Spleen (tissue), 11 donors: Measurements from ENCODE around the gene USP32. TPM values are rescaled to one million over a fixed set of nuclear protein-coding genes. Genes with fewer than 3 reads are reported as not detected.
A peak's percentile ranks its signal among the peaks of the same experiment; 100 is the strongest.
"Not testable (repeated sequence)": the region's sequence is repeated elsewhere in the genome, so short reads cannot be mapped to it uniquely, and the experiment has no call there.

Experiments
- DNase-seq: peaks from one replicate; pipeline ENCODE4 v3.0.0-alpha.2; 2020
- H3K27ac ChIP-seq, 8 donors: fragments of 200-600 bp; sonication (generic) in 7 of 8; 1 replicate in 4 of 8; 2 replicates in 4 of 8; pipeline versions ENCODE4 v1.5.0 to v1.8.0; 2016 to 2021; ENCODE audit warnings: inconsistent platforms in 4 of 8, mild to moderate bottlenecking in 4 of 8, moderate library complexity in 1 of 8
- H3K27me3 ChIP-seq, 7 donors: fragments of 200-600 bp; sonication (generic) in 6 of 7; replicated peaks in 1 of 7; 1 replicate in 4 of 7; 2 replicates in 3 of 7; pipeline versions ENCODE4 v1.5.0 to v1.8.0; 2016 to 2021; ENCODE audit warnings: inconsistent platforms in 3 of 7, mild to moderate bottlenecking in 1 of 7
- H3K36me3 ChIP-seq, 6 donors: fragments of 200-600 bp; sonication (generic) in 5 of 6; 1 replicate in 4 of 6; 2 replicates in 2 of 6; pipeline versions ENCODE4 v1.5.0 to v1.8.0; 2016 to 2021; ENCODE audit warnings: inconsistent platforms in 2 of 6
- H3K4me1 ChIP-seq, 6 donors: fragments of 200-600 bp; sonication (generic) in 5 of 6; 1 replicate in 3 of 6; 2 replicates in 3 of 6; pipeline versions ENCODE4 v1.5.0 to v1.8.0; 2016 to 2021; ENCODE audit warnings: inconsistent platforms in 3 of 6
- H3K4me3 ChIP-seq, 8 donors: fragments of 200-600 bp; sonication (generic) in 7 of 8; 1 replicate in 4 of 8; 2 replicates in 4 of 8; pipeline versions ENCODE4 v1.5.0 to v1.8.0; 2016 to 2021; ENCODE audit warnings: inconsistent platforms in 4 of 8, mild to moderate bottlenecking in 4 of 8, moderate library complexity in 2 of 8
- H3K9me3 ChIP-seq, 8 donors: fragments of 200-600 bp; sonication (generic) in 7 of 8; 1 replicate in 4 of 8; 2 replicates in 4 of 8; pipeline versions ENCODE4 v1.5.0 to v1.8.0; 2016 to 2021; ENCODE audit warnings: inconsistent platforms in 4 of 8
- CTCF ChIP-seq, 11 experiments: fragments of 200-600 bp in 7 of 11; fragments of 450-650 bp in 4 of 11; sonication (generic) in 4 of 11; IDR thresholded peaks in 8 of 11; conservative IDR thresholded peaks in 3 of 11; 1 replicate in 7 of 11; 2 replicates in 4 of 11; pipeline versions ENCODE4 v1.4.0 to v1.8.0; 2016 to 2021; ENCODE audit warnings: antibody characterized with exemption in 11 of 11, inconsistent platforms in 4 of 11, mild to moderate bottlenecking in 1 of 11
- WGBS, 5 donors: extraction: QIAGEN DNeasy Blood & Tissue Kit in 3 of 5; methylation state at CpG; one replicate each; pipeline versions ENCODE4 v1.1.5 to v1.1.7; 2013 to 2018; 5-methylcytosine and 5-hydroxymethylcytosine counted together
- intact Hi-C: fragments of 100-400 bp; cut with DNase I; formaldehyde crosslinking; loops from one replicate; pipeline ENCODE4 v1.15.0; 2023; ENCODE audit warnings: low total_unique reads
- polyA plus RNA-seq, 3 donors: library from polyadenylated mRNA; stranded (reverse); fragments of 200-250 nt; gene quantifications; one replicate each; pipeline ENCODE4 v1.2.1, GENCODE V29; 2013
- total RNA-seq, 7 donors: library from RNA; depleted of rRNA in 3 of 7; stranded (reverse); fragments of >200 nt in 3 of 7; fragmentation: NEBNext Ultra II Directional in 4 of 7; extraction: Animal tissue kit (Norgen Biotek cat#: 25700) in 4 of 7; gene quantifications; one replicate each; pipeline versions ENCODE4 v1.1.0 to v1.2.1, GENCODE V29; 2016 to 2021
- donor health status: healthy with polysubstance abuse.
- donor health status: DM: no; HTN: no; CAD: no; lungs with moderate emphysema.
- donor health status: DM: no; HTN: no; CAD: no.
- donor health status: Bipolar disorder and iron deficiency.
- donor health status: healthy.
- donor health status: DM: no; HTN: no; CAD: no.
- donor health status: DM: yes; HTN: yes; CAD: no.

Gene USP32
- total and polyA plus RNA-seq, 10 donors = 7.3 to 115 (median 79.8) TPM

- intact Hi-C loops, H3K27me3 ChIP-seq, H3K4me3 ChIP-seq, DNase-seq, H3K9me3 ChIP-seq: not testable (repeated sequence)
- Histone ChIP-seq H3K36me3 (peaks cover 3 to 100% (median 69%) of the 10 kb centered on the region in 6 donors), H3K4me1 (peaks cover 0 to 33% (median 6%) of the 10 kb centered on the region in 6 donors), H3K27ac (peak overlapping the region in 4 of 8 donors; percentile 27 to 57 (median 51))
- WGBS, 5 donors = 43 to 61% (median 46%) methylated on average over 7 of the region's 7 CpGs
These were observed 204.8 kb downstream of the USP32 start for GRCh38 chr17:60186846-60187745.

- H3K4me3 ChIP-seq, intact Hi-C loops, H3K27me3 ChIP-seq, H3K9me3 ChIP-seq, DNase-seq: not testable (repeated sequence)
- Histone ChIP-seq H3K4me1 (peaks cover 0 to 33% (median 6%) of the 10 kb centered on the region in 6 donors), H3K27ac (peak overlapping the region in 3 of 8 donors; percentile 51 to 57 (median 51)), H3K36me3 (peaks cover 3 to 100% (median 66%) of the 10 kb centered on the region in 6 donors)
- 78 to 100% (median 85%) methylated on average over 1 of the region's 1 CpG for WGBS, 5 donors
These were observed 205.6 kb downstream of the USP32 start for GRCh38 chr17:60186372-60186771.

- H3K27ac ChIP-seq, H3K27me3 ChIP-seq, DNase-seq, intact Hi-C loops, H3K9me3 ChIP-seq, H3K4me1 ChIP-seq, H3K4me3 ChIP-seq: not testable (repeated sequence)
- H3K36me3 ChIP-seq = peaks cover 0 to 99% (median 69%) of the 10 kb centered on the region in 6 donors
- 85 to 100% (median 91%) methylated on average over 1 of the region's 1 CpG for WGBS, 5 donors
These were observed 211.6 kb downstream of the USP32 start for GRCh38 chr17:60180380-60180779.

GRCh38 chr17:60178180-60178579 is 213.8 kb downstream of the USP32 start:
- intact Hi-C loops, H3K4me1 ChIP-seq, DNase-seq, H3K27me3 ChIP-seq, H3K9me3 ChIP-seq, H3K4me3 ChIP-seq: not testable (repeated sequence)
- Histone ChIP-seq H3K27ac (peak overlapping the region in 1 of 8 donors; percentile 19), H3K36me3 (peaks cover 0 to 86% (median 48%) of the 10 kb centered on the region in 6 donors)
- WGBS, 5 donors = 57 to 92% (median 72%) methylated on average over 2 of the region's 2 CpGs

- WGBS, 5 donors = 93 to 98% (median 95%) methylated on average over 5 of the region's 5 CpGs
- DNase-seq, intact Hi-C loops, H3K4me3 ChIP-seq, H3K27me3 ChIP-seq, H3K9me3 ChIP-seq, H3K27ac ChIP-seq: not testable (repeated sequence)
- H3K36me3 ChIP-seq = peaks cover 0 to 71% (median 36%) of the 10 kb centered on the region in 6 donors
- peaks cover 0 to 12% (median 0%) of the 10 kb centered on the region in 6 donors for H3K4me1 ChIP-seq
These were observed 215.2 kb downstream of the USP32 start for GRCh38 chr17:60176763-60177162.

- H3K27me3 ChIP-seq, H3K4me3 ChIP-seq, H3K27ac ChIP-seq, intact Hi-C loops, DNase-seq, H3K9me3 ChIP-seq: not testable (repeated sequence)
- Histone ChIP-seq H3K4me1 (peaks cover 0 to 32% (median 10%) of the 10 kb centered on the region in 6 donors), H3K36me3 (peaks cover 0 to 51% (median 18%) of the 10 kb centered on the region in 6 donors)
- peak in 1 of 11 experiments; percentile 7 for TF ChIP-seq CTCF (IDR thresholded peaks at IDR 0.05 in 8 of 11, conservative IDR thresholded peaks at IDR 0.05 in 3 of 11)
- WGBS, 5 donors = 92 to 97% (median 96%) methylated on average over 6 of the region's 6 CpGs
These were observed 217.2 kb downstream of the USP32 start for GRCh38 chr17:60174767-60175166.
